ENCODE measurements around the gene PPP2R3C. TPM values are rescaled to one million over a fixed set of nuclear protein-coding genes. Genes with fewer than 3 reads are reported as not detected.

PPP2R3C gene
- total and polyA plus RNA-seq, 2 of the 13 experiments (the other 11 are each of a cell fraction or from before 2014, with no cell fraction given) = 63.4 to 102 TPM

DNA sequence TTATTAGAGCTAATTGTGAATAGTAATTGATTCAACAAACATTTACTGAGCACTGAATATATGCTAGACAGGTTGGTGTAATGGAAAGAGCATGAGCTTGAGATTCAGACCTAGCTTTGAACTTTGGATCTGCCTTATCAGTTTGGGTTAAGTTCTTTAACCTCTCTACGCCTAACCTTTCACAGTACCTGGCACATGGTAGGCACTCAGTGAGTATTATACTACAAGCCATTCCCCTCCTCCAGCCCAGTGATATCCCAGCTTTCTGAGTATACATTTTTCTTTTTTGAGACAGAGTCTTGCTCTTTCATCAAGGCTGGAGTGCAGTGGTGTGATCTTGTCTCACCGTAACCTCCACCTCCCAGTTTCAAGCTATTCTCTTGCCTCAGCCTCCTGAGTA lies 43.7 kb downstream of the PPP2R3C start (continued):
- TF ChIP-seq, protein P1, sequence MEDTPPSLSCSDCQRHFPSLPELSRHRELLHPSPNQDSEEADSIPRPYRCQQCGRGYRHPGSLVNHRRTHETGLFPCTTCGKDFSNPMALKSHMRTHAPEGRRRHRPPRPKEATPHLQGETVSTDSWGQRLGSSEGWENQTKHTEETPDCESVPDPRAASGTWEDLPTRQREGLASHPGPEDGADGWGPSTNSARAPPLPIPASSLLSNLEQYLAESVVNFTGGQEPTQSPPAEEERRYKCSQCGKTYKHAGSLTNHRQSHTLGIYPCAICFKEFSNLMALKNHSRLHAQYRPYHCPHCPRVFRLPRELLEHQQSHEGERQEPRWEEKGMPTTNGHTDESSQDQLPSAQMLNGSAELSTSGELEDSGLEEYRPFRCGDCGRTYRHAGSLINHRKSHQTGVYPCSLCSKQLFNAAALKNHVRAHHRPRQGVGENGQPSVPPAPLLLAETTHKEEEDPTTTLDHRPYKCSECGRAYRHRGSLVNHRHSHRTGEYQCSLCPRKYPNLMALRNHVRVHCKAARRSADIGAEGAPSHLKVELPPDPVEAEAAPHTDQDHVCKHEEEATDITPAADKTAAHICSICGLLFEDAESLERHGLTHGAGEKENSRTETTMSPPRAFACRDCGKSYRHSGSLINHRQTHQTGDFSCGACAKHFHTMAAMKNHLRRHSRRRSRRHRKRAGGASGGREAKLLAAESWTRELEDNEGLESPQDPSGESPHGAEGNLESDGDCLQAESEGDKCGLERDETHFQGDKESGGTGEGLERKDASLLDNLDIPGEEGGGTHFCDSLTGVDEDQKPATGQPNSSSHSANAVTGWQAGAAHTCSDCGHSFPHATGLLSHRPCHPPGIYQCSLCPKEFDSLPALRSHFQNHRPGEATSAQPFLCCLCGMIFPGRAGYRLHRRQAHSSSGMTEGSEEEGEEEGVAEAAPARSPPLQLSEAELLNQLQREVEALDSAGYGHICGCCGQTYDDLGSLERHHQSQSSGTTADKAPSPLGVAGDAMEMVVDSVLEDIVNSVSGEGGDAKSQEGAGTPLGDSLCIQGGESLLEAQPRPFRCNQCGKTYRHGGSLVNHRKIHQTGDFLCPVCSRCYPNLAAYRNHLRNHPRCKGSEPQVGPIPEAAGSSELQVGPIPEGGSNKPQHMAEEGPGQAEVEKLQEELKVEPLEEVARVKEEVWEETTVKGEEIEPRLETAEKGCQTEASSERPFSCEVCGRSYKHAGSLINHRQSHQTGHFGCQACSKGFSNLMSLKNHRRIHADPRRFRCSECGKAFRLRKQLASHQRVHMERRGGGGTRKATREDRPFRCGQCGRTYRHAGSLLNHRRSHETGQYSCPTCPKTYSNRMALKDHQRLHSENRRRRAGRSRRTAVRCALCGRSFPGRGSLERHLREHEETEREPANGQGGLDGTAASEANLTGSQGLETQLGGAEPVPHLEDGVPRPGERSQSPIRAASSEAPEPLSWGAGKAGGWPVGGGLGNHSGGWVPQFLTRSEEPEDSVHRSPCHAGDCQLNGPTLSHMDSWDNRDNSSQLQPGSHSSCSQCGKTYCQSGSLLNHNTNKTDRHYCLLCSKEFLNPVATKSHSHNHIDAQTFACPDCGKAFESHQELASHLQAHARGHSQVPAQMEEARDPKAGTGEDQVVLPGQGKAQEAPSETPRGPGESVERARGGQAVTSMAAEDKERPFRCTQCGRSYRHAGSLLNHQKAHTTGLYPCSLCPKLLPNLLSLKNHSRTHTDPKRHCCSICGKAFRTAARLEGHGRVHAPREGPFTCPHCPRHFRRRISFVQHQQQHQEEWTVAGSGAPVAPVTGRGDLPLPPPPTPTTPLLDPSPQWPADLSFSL (CRISPR knock-in tag; IDR thresholded peaks at IDR 0.05) = no peak
- no peak for TF ChIP-seq AGO1 (IDR thresholded peaks at IDR 0.05; ENCODE audit: low read depth, low read length, poor library complexity, severe bottlenecking)
- peak; percentile 15; the same call in 1 of the 3 replicates for TF ChIP-seq MXI1 (IDR thresholded peaks at IDR 0.05; ENCODE audit: borderline replicate concordance, low read depth, low read length)
- TF ChIP-seq KDM1A (CRISPR knock-in tag; IDR thresholded peaks at IDR 0.05) = 0 out of 2 replicates have a peak, but pooled peaks have one; percentile 46
- TF ChIP-seq BCL6 (CRISPR knock-in tag; IDR thresholded peaks at IDR 0.05) = peak; percentile 79
- TF ChIP-seq GABPA (IDR thresholded peaks at IDR 0.05; ENCODE audit: low read depth, low read length) = no peak
- peak; percentile 20; the same call in 1 of the 2 replicates for TF ChIP-seq GABPA (CRISPR knock-in tag; IDR thresholded peaks at IDR 0.05; ENCODE audit: low read depth)
- TF ChIP-seq, protein P2, sequence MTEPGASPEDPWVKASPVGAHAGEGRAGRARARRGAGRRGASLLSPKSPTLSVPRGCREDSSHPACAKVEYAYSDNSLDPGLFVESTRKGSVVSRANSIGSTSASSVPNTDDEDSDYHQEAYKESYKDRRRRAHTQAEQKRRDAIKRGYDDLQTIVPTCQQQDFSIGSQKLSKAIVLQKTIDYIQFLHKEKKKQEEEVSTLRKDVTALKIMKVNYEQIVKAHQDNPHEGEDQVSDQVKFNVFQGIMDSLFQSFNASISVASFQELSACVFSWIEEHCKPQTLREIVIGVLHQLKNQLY (CRISPR knock-in tag; IDR thresholded peaks at IDR 0.05) = no peak
- no peak for TF ChIP-seq MIER2 (CRISPR knock-in tag; IDR thresholded peaks at IDR 0.05)
- TF ChIP-seq FOSL2 (CRISPR knock-in tag; IDR thresholded peaks at IDR 0.05) = no peak
- peak; percentile 19; the same call in 1 of the 2 replicates for TF ChIP-seq CBFB (CRISPR knock-in tag; IDR thresholded peaks at IDR 0.05)
- TF ChIP-seq, protein P3, sequence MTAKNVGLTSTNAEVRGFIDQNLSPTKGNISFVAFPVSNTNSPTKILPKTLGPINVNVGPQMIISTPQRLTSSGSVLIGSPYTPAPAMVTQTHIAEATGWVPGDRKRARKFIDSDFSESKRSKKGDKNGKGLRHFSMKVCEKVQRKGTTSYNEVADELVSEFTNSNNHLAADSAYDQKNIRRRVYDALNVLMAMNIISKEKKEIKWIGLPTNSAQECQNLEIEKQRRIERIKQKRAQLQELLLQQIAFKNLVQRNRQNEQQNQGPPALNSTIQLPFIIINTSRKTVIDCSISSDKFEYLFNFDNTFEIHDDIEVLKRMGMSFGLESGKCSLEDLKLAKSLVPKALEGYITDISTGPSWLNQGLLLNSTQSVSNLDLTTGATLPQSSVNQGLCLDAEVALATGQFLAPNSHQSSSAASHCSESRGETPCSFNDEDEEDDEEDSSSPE (CRISPR knock-in tag; IDR thresholded peaks at IDR 0.05) = peak; percentile 19
- TF ChIP-seq EP300 (IDR thresholded peaks at IDR 0.05; ENCODE audit: low read depth in 2 of 2, low read length in 2 of 2) = peak in 1 of 2 experiments; percentile 47; a peak in 1 of 4 replicates
- TF ChIP-seq EP300 (CRISPR knock-in tag; IDR thresholded peaks at IDR 0.05; ENCODE audit: borderline replicate concordance) = no peak
- TF ChIP-seq, protein P4, sequence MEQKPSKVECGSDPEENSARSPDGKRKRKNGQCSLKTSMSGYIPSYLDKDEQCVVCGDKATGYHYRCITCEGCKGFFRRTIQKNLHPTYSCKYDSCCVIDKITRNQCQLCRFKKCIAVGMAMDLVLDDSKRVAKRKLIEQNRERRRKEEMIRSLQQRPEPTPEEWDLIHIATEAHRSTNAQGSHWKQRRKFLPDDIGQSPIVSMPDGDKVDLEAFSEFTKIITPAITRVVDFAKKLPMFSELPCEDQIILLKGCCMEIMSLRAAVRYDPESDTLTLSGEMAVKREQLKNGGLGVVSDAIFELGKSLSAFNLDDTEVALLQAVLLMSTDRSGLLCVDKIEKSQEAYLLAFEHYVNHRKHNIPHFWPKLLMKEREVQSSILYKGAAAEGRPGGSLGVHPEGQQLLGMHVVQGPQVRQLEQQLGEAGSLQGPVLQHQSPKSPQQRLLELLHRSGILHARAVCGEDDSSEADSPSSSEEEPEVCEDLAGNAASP (CRISPR knock-in tag; IDR thresholded peaks at IDR 0.05; ENCODE audit: borderline replicate concordance) = peak; percentile 47; the same call in 1 of the 2 replicates
- TF ChIP-seq ZIK1 (CRISPR knock-in tag; IDR thresholded peaks at IDR 0.05; ENCODE audit: borderline replicate concordance, low read depth) = no peak
- TF ChIP-seq TEAD3 (CRISPR knock-in tag; optimal IDR thresholded peaks at IDR 0.05; ENCODE audit: borderline replicate concordance) = peak; percentile 55
- TF ChIP-seq, protein P5, sequence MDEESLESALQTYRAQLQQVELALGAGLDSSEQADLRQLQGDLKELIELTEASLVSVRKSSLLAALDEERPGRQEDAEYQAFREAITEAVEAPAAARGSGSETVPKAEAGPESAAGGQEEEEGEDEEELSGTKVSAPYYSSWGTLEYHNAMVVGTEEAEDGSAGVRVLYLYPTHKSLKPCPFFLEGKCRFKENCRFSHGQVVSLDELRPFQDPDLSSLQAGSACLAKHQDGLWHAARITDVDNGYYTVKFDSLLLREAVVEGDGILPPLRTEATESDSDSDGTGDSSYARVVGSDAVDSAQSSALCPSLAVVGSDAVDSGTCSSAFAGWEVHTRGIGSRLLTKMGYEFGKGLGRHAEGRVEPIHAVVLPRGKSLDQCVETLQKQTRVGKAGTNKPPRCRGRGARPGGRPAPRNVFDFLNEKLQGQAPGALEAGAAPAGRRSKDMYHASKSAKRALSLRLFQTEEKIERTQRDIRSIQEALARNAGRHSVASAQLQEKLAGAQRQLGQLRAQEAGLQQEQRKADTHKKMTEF (CRISPR knock-in tag; IDR thresholded peaks at IDR 0.05) = peak; percentile 27; the same call in 1 of the 2 replicates
- peak; percentile 72; the same call in 1 of the 2 replicates for TF ChIP-seq ESRRA (CRISPR knock-in tag; IDR thresholded peaks at IDR 0.05; ENCODE audit: low read depth)
- TF ChIP-seq ZMYM3 (CRISPR knock-in tag; IDR thresholded peaks at IDR 0.05) = peak; percentile 81
- no peak for TF ChIP-seq NFE2L2 (IDR thresholded peaks at IDR 0.05; ENCODE audit: low read length)
